ENCODE results near the gene ZNF174. TPM values are rescaled to one million over a fixed set of nuclear protein-coding genes. Genes with fewer than 3 reads are reported as not detected.
A peak's percentile ranks its signal among the peaks of the same experiment; 100 is the strongest.

Gene ZNF174
- total RNA-seq, 4 donors from 2014 or later: 12.3 to 16.4 (median 13.4) TPM

- WGBS, 2 donors: 43 to 47% methylated on average over 10 of the region's 10 CpGs
- peak overlapping the region; percentile 47 for H3K4me3 ChIP-seq (ENCODE audit: low read depth, poor library complexity, severe bottlenecking)
- DNase-seq (ENCODE audit: low spot score in 2 of 2): no peak
- TF ChIP-seq CTCF (IDR thresholded peaks at IDR 0.05): no peak
- TF ChIP-seq POLR2A (IDR thresholded peaks at IDR 0.05): no peak
- intact Hi-C loops (cut with DNase I; ENCODE audit: low total_unique reads): no loop called here
Observed at GRCh38 chr16:3444032-3444388, 43.0 kb downstream of the ZNF174 start.

DNA sequence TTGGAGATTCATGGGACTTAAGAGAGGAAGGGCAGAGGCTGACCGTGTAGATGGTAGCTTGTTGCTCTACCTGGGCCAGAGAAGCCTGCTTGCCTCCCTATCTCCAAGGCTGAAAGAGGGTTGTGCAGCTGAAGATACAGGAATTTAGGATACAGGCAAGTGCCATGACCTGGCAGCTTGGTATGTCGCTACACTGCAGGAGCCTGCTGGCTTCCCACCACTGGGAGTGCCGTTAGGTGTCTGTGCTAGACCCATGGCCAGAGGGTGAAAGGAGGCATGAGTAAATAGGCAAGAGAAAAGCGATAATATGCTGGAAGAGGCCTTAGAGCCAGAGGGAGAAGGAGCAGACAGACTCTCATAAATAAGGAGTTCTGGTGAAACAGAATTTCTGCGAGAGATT, 53.1 kb downstream of the ZNF174 start:
- intact Hi-C loops (cut with DNase I; ENCODE audit: low total_unique reads): no loop called here
- WGBS, 2 donors: 80 to 81% methylated on average over 5 of the region's 5 CpGs
- DNase-seq (ENCODE audit: low spot score in 2 of 2): peak in 1 of 2 donors; percentile 28
- H3K4me3 ChIP-seq (ENCODE audit: low read depth, poor library complexity, severe bottlenecking): no peak overlapping the region
- TF ChIP-seq POLR2A (IDR thresholded peaks at IDR 0.05) (no peak), CTCF (IDR thresholded peaks at IDR 0.05) (no peak)

GRCh38 chr16:3454631-3455147, 53.7 kb downstream of the ZNF174 start:
- 76 to 77% methylated on average over 10 of the region's 10 CpGs for WGBS, 2 donors
- TF ChIP-seq POLR2A (IDR thresholded peaks at IDR 0.05) (no peak), CTCF (IDR thresholded peaks at IDR 0.05) (no peak)
- peak in 1 of 2 donors; percentile 3 for DNase-seq (ENCODE audit: low spot score in 2 of 2)
- intact Hi-C loops (cut with DNase I; ENCODE audit: low total_unique reads): no loop called here
- no peak overlapping the region for H3K4me3 ChIP-seq (ENCODE audit: low read depth, poor library complexity, severe bottlenecking)

DNA sequence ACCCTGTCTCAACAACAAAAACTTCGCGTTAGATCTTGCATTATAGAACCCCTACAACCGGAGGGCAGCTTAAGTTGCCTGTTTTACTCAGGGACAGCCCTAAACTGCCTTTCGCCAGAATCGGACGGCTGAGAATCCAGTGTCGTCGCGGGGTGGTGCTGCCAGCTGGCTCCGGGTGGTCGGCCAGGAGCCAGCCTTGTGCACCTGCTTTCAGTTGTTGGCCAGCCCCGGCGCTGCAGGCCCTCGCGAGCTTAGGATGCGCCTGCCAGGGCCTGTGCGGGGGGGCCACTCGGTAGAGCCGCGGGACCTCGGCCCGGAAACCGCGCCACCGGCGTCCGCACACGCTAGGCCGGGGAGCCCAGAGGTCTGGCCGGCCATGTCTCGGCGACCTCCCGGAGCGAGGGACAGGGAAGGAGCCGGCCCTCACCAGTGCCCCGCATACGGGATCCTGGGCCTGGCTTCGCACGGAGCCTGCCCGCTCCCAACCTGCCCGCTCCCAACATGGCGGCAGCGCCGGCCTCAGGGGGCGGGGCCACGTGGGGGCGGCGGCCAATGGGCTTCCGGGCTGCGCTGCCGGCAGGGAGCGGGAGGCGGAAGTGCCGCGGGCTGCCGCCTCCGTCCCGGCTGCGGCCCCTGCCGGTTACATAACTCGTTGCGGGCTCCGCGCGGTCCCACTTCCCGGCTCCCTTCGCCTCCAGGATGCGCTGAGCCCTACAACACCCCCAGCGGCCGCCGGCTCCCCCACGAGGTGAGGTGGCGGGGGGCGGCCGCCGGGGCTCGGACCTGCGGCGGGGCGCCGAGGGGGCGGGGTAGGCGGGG, 56.6 kb downstream of the ZNF174 start:
- peak; percentile 73 to 96 for DNase-seq (ENCODE audit: low spot score in 2 of 2)
- 0% methylated on average over 8 to 25 of the region's 83 CpGs for WGBS, 2 donors
- intact Hi-C loops (cut with DNase I; ENCODE audit: low total_unique reads): no loop called here
- TF ChIP-seq CTCF (IDR thresholded peaks at IDR 0.05) (no peak), POLR2A (IDR thresholded peaks at IDR 0.05) (peak in 1 of 2 donors; percentile 13)
- H3K4me3 ChIP-seq (ENCODE audit: low read depth, poor library complexity, severe bottlenecking): peak overlapping the region; percentile 51

DNA sequence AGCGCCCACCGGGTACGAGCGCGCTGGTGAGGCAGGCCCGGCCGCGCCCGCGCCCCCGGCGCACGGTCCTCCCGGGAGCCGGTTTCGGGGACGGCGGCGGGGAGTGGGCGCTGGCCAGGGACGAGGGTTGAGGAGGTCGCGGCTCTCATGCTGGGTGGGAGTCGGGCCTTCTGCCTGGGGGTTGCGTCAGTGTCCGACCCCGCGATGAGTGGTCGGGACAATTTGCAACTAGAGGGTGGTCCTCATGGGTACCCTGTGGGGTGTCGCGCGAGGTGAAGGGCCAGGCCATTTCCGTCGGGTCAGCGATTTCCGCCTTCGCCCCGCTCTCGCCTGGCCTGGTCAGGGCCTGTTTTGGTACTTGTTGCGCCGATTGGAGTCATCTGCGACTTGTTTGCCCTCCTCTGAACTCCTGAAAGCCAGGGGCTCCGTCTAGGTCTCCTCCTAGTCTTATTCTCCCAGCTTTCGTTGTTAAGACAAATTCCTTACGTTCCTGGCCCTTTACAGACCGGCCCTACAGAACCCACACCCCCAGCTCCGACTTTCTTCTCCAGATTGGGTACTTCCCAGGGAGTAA, 57.4 kb downstream of the ZNF174 start:
- peak overlapping the region; percentile 51 for H3K4me3 ChIP-seq (ENCODE audit: low read depth, poor library complexity, severe bottlenecking)
- 0% methylated on average over 17 to 19 of the region's 47 CpGs for WGBS, 2 donors
- intact Hi-C loops (cut with DNase I; ENCODE audit: low total_unique reads): no loop called here
- DNase-seq (ENCODE audit: low spot score in 2 of 2): peak in 1 of 2 donors; percentile 85
- TF ChIP-seq POLR2A (IDR thresholded peaks at IDR 0.05) (no peak), CTCF (IDR thresholded peaks at IDR 0.05) (no peak)

Measured in lower leg skin (tissue), 4 donors.